Testis (tissue), 5 donors: ENCODE measurements around the gene CREB3L2. TPM values are rescaled to one million over a fixed set of nuclear protein-coding genes. Genes with fewer than 3 reads are reported as not detected.
A peak's percentile ranks its signal among the peaks of the same experiment; 100 is the strongest.
"Not testable (repeated sequence)": the region's sequence is repeated elsewhere in the genome, so short reads cannot be mapped to it uniquely, and the experiment has no call there.

Experiments
- DNase-seq: peaks from one replicate; pipeline ENCODE4 v3.0.0-alpha.2; 2019
- H3K27ac ChIP-seq, 2 donors: fragments of 200-600 bp; sonication (generic); one replicate each; pipeline ENCODE4 v1.5.1; 2019
- H3K27me3 ChIP-seq: fragments of 200-600 bp; sonication (generic); one replicate; pipeline ENCODE4 v1.5.1; 2019
- H3K36me3 ChIP-seq: fragments of 200-600 bp; sonication (generic); one replicate; pipeline ENCODE4 v1.5.1; 2017; ENCODE audit warnings: low read depth; ENCODE audit errors: missing control alignments
- H3K4me1 ChIP-seq: fragments of 200-600 bp; sonication (generic); one replicate; pipeline ENCODE4 v1.5.1; 2019
- H3K4me3 ChIP-seq, 2 donors: fragments of 200-600 bp; sonication (generic); one replicate each; pipeline ENCODE4 v1.5.1; 2017 to 2019
- H3K9me3 ChIP-seq: fragments of 200-600 bp; sonication (generic); one replicate; pipeline ENCODE4 v1.5.1; 2017
- POLR2A ChIP-seq: fragments of 450-650 bp; IDR thresholded peaks from one replicate; pipeline ENCODE4 v1.6.1; 2017; ENCODE audit warnings: antibody characterized with exemption, mild to moderate bottlenecking, moderate library complexity
- WGBS, 2 donors: methylation state at CpG; one replicate each; pipeline ENCODE4 v1.1.5; 2018; 5-methylcytosine and 5-hydroxymethylcytosine counted together
- intact Hi-C: fragments of 100-400 bp; cut with DNase I; formaldehyde crosslinking; loops from one replicate; pipeline ENCODE4 v1.15.1; 2023; ENCODE audit warnings: low total_unique reads
- long read RNA-seq, 2 donors: transcript quantifications; one replicate each; lab custom pipeline, GENCODE V29; 2026
- polyA plus RNA-seq: library from polyadenylated mRNA; stranded (reverse); fragments of 350-450 nt; fragmentation: Illumina TruSeq; extraction: RNeasy Lipid Tissue Mini Kit (QIAGEN cat#74804); gene quantifications from one replicate; pipeline ENCODE4 v1.2.3, GENCODE V29; 2014; ENCODE audit warnings: low read depth, low replicate concordance; ENCODE audit not compliant: insufficient read depth
- total RNA-seq, 2 donors: library from RNA; depleted of rRNA; stranded (reverse); fragments of >200 nt; gene quantifications; one replicate each; pipeline ENCODE4 v1.2.3, GENCODE V29; 2016
- TF ChIP-seq, protein P1 (sequence below), 3 experiments: fragments of 450-650 bp in 2 of 3; fragments of 200-600 bp in 1 of 3; sonication (generic) in 1 of 3; IDR thresholded peaks; one replicate each; pipeline ENCODE4 v1.5.1; 2016 to 2019; ENCODE audit warnings: antibody characterized with exemption in 3 of 3, mild to moderate bottlenecking in 2 of 3, moderate library complexity in 1 of 3

Gene CREB3L2, protein sequence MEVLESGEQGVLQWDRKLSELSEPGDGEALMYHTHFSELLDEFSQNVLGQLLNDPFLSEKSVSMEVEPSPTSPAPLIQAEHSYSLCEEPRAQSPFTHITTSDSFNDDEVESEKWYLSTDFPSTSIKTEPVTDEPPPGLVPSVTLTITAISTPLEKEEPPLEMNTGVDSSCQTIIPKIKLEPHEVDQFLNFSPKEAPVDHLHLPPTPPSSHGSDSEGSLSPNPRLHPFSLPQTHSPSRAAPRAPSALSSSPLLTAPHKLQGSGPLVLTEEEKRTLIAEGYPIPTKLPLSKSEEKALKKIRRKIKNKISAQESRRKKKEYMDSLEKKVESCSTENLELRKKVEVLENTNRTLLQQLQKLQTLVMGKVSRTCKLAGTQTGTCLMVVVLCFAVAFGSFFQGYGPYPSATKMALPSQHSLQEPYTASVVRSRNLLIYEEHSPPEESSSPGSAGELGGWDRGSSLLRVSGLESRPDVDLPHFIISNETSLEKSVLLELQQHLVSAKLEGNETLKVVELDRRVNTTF
- total RNA-seq (10 to 100 TPM; 23.4 to 23.9 TPM), polyA plus RNA-seq (22.0 TPM)
- long read RNA-seq, donor 1, full-length matches to known transcripts, result 3 of 3 reads
- long read RNA-seq, donor 1, partial matches to known transcripts, result 0 of 3 reads
- long read RNA-seq, donor 1, other reads (novel, unspliced or antisense), result 0 of 3 reads
- long read RNA-seq, donor 2, full-length matches to known transcripts, result 1 of 10 reads
- long read RNA-seq, donor 2, partial matches to known transcripts, result 9 of 10 reads
- long read RNA-seq, donor 2, other reads (novel, unspliced or antisense), result 0 of 10 reads

DNA sequence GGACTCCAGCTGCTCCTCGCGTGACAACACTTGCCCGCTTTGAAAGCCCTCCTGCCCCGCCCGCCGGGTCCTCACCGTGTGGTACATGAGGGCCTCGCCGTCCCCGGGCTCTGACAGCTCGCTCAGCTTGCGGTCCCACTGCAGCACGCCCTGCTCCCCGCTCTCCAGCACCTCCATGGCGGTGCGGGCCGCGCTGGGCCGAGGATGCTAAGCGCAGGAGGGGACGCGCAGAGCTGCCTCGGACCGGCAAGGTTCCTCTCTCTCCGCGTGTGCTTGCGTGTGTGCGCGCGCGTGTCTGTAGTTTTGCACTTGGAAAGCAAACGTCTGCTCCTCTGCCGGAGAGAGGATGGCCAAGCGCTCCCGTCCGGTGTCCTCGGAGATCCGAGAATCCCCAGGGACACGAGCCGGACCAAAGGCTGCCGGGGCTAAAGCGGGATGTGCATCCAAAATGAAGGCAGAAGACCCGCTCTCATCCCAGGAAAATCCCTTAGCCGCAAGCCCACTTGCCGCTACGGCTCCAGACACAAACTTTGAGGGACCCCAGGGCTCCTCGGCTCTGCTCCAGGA lies at the start of gene CREB3L2:
CREB3L2 (minus strand) TSS at position 558 of the 567 bp plus-strand sequence; CDS start at position 177, 381 bp downstream.
- intact Hi-C loops, result loop anchor here (10.0 kb wide), 1 partner anchor 347 kb away; no protein-coding TSS in a partner anchor
- peak; percentile 61 for DNase-seq
- Histone ChIP-seq H3K4me3 (peak within 1 kb of the TSS; percentile 82 to 96), H3K36me3 (no peaks in the 10 kb centered on the region), H3K27ac (peak within 1 kb of the TSS; percentile 94), H3K9me3 (no peaks in the 10 kb centered on the region), H3K4me1 (peaks cover 16% of the 10 kb centered on the region), H3K27me3 (no peaks in the 10 kb centered on the region)
- TF ChIP-seq, protein P1, sequence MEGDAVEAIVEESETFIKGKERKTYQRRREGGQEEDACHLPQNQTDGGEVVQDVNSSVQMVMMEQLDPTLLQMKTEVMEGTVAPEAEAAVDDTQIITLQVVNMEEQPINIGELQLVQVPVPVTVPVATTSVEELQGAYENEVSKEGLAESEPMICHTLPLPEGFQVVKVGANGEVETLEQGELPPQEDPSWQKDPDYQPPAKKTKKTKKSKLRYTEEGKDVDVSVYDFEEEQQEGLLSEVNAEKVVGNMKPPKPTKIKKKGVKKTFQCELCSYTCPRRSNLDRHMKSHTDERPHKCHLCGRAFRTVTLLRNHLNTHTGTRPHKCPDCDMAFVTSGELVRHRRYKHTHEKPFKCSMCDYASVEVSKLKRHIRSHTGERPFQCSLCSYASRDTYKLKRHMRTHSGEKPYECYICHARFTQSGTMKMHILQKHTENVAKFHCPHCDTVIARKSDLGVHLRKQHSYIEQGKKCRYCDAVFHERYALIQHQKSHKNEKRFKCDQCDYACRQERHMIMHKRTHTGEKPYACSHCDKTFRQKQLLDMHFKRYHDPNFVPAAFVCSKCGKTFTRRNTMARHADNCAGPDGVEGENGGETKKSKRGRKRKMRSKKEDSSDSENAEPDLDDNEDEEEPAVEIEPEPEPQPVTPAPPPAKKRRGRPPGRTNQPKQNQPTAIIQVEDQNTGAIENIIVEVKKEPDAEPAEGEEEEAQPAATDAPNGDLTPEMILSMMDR (IDR thresholded peaks at IDR 0.05), result no peak
- peak; percentile 78 for TF ChIP-seq POLR2A
- WGBS, 2 donors, result 0% methylated on average over 27 to 47 of the region's 47 CpGs

DNA sequence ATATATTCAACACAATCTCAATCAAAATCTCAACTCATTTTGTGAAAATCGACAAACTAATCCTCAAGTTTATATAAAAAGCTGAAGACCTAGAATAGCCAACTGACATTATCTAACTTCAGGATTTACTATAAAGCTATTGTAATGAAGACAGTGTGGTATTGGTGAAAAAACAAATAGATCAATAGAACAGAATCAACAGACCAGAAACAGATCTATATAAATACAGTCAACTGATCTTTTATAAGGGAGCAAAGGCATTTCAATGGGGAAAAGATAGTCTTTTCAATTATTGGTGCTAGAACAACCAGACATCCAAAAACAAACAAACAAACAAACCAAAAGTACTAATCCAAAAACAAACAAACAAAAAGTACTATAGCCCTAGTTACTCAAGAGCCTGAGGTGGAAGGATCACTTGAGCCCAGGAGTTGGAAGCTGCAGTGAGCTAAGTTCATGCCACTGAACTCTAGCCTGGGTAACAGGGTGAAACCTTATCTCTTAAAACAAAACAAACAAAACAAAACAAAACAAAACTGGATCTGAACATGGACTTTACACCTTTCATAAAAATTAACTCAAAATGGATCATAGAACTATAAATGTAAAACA lies 47.7 kb upstream of the CREB3L2 start:
- H3K9me3 ChIP-seq, result no peaks in the 10 kb centered on the region
- DNase-seq, result no peak
- H3K36me3 ChIP-seq, result no peaks in the 10 kb centered on the region
- no peak overlapping the region for H3K27ac ChIP-seq
- H3K27me3 ChIP-seq, result no peaks in the 10 kb centered on the region
- 92 to 93% methylated on average over 1 of the region's 1 CpG for WGBS, 2 donors
- H3K4me1 ChIP-seq, result no peaks in the 10 kb centered on the region
- TF ChIP-seq, protein P1 (IDR thresholded peaks at IDR 0.05), result no peak
- no peak for TF ChIP-seq POLR2A
- intact Hi-C loops, result no loop called here
- no peak overlapping the region for H3K4me3 ChIP-seq

DNA sequence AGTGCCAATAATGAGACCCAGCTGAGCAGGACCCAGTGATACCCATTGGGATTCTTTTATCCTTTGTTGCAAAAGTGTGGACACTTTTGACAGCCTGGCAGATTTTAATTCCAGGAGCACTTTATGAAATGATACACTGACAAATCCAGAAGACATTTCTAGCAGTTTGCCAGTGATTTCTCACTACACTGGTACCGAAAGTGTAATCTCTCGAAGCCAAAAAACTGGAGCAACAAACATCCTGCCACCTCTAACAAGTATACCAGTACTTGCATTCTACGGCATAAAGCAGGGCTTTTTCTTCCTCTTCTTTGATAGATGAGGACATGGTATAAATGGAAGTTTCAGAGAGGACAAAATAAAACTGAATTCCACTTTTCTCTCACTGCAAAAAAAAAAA lies 46.0 kb upstream of the CREB3L2 start:
- H3K4me3 ChIP-seq, result no peak overlapping the region
- WGBS, 2 donors, result 90 to 100% methylated on average over 3 of the region's 3 CpGs

DNA sequence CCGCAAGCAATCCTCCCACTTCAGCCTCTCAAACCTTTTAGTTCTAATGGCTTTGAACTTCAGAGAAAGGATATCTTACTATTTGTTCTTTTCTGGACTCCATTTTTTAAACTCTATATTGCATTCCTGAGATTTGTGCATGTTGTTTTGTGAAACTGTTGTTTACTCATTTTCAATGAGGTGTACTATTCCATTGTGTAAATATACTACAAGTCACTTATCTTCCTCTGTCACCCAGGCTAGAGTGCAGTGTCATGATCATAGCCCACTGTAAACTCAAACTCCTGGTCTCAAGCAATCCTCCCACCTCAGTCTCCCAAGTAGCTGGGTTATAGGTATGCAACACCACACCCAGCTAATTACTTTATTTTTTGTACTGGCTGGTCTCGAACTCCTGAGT lies 43.0 kb upstream of the CREB3L2 start:
- Histone ChIP-seq H3K27me3 (no peaks in the 10 kb centered on the region), H3K27ac (no peak overlapping the region), H3K4me3 (no peak overlapping the region), H3K4me1 (no peaks in the 10 kb centered on the region), H3K9me3 (no peaks in the 10 kb centered on the region), H3K36me3 (no peaks in the 10 kb centered on the region)
- DNase-seq, result no peak
- WGBS, 2 donors, result 76 to 89% methylated on average over 2 of the region's 2 CpGs
- intact Hi-C loops, result no loop called here
- no peak for TF ChIP-seq POLR2A
- TF ChIP-seq, protein P1 (IDR thresholded peaks at IDR 0.05), result no peak

More for the DNA sequence above, 46.0 kb upstream of the CREB3L2 start:
- H3K9me3 ChIP-seq, result no peaks in the 10 kb centered on the region
- DNase-seq, result no peak
- H3K27me3 ChIP-seq, result no peaks in the 10 kb centered on the region
- H3K4me1 ChIP-seq, result no peaks in the 10 kb centered on the region
- TF ChIP-seq POLR2A, result no peak
- TF ChIP-seq, protein P1 (IDR thresholded peaks at IDR 0.05), result no peak
- no peak overlapping the region for H3K27ac ChIP-seq
- intact Hi-C loops, result no loop called here
- no peaks in the 10 kb centered on the region for H3K36me3 ChIP-seq

DNA sequence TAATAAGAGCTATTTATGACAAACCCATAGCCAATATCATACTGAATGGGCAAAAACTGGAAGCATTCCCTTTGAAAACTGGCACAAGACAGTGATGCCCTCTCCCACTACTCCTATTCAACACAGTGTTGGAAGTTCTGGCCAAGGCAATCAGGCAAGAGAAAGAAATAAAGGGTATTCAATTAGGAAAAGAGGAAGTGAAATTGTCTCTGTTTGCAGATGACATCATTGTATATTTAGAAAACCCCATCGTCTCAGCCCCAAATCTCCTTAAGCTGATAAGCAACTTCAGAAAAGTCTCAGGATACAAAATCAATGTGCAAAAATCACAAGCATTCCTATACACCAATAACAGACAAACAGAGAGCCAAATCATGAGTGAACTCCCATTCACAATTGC lies 38.2 kb upstream of the CREB3L2 start:
- H3K27me3 ChIP-seq, H3K9me3 ChIP-seq, intact Hi-C loops, H3K27ac ChIP-seq, H3K4me1 ChIP-seq, H3K36me3 ChIP-seq, H3K4me3 ChIP-seq, DNase-seq: not testable (repeated sequence)
- 74 to 86% methylated on average over 1 of the region's 1 CpG for WGBS, 2 donors
